Measurements from ENCODE around the gene MAD1L1. TPM values are rescaled to one million over a fixed set of nuclear protein-coding genes. Genes with fewer than 3 reads are reported as not detected.

The MAD1L1 gene
- polyA plus RNA-seq, 1 experiment = 32.0 TPM

GRCh38 chr7:1923409-1924257, 309.1 kb downstream of the MAD1L1 start:
- no peaks in the 10 kb centered on the region for H3K27me3 ChIP-seq (ENCODE audit: control insufficient read depth, insufficient read depth, low read length)
- POLR2A ChIA-PET = no interaction called here
- no peak for TF ChIP-seq CTCF (IDR thresholded peaks at IDR 0.05; ENCODE audit: insufficient read depth, low read depth, low read length)
- no peak overlapping the region for H3K4me3 ChIP-seq (ENCODE audit: low read depth, low read length)
- DNase-seq (ENCODE audit: low read depth) = no peak
- CTCF ChIA-PET = interaction anchor here (1.0 to 1.3 kb wide), 5 partner anchors 11 to 286 kb away, joined by 3 to 5 read pairs (median 4); no protein-coding TSS in a partner anchor
- no peaks in the 10 kb centered on the region for H3K36me3 ChIP-seq (ENCODE audit: control insufficient read depth, insufficient read depth, low read length)

- no peak for DNase-seq (ENCODE audit: low read depth)
- POLR2A ChIA-PET = no interaction called here
- Histone ChIP-seq H3K36me3 (ENCODE audit: control insufficient read depth, insufficient read depth, low read length) (no peaks in the 10 kb centered on the region), H3K27me3 (ENCODE audit: control insufficient read depth, insufficient read depth, low read length) (no peaks in the 10 kb centered on the region), H3K4me3 (ENCODE audit: low read depth, low read length) (no peak overlapping the region)
- peak; percentile 51 for TF ChIP-seq CTCF (IDR thresholded peaks at IDR 0.05; ENCODE audit: insufficient read depth, low read depth, low read length)
- CTCF ChIA-PET = interaction anchor here (1.0 to 2.0 kb wide), 15 partner anchors 9 to 344 kb away, joined by 3 to 17 read pairs (median 3); no protein-coding TSS in a partner anchor
Observed at GRCh38 chr7:1922870-1923236, 309.9 kb downstream of the MAD1L1 start.

DNA sequence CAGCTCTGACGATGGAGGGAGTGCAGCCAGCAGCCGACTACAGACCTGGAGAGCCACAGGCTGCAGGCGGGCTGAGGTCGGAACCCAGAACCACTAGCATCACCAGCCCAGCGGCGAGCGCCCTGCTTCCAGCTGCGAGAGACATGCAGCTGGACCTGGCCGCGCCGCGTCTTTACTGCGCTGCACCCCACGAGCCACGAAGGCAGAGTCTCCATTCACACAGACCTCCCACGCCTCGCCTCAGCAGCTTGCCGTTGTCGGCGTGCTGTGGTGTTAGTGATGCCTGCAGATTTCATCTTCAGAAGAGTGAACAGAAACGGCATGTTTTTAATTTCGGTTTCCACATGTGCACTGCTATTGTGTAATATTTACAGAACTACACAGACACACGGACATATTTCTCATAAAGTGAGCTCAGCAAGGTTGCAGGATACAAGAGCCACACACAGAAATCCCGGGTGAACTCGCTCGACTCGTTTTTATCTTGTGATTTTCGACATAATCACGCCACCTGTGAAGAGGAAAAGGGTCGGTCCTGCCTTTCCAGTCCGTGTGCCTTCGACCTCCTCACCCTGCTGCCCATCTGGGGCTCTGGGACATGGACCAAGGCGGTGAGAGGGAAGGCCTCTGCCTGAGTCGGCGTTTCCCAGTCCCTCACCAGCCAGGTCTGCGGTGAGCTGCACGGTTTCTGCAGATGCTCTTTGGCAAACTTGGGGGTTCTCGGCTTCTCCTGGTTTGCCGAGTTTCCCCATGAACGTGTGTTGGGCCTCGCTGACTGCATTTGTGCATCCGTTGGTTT, 310.5 kb downstream of the MAD1L1 start:
- ChIA-PET POLR2A (no interaction called here), CTCF (interaction anchor here (0.6 to 2.0 kb wide), 17 partner anchors 9 to 534 kb away, joined by 3 to 17 read pairs (median 3); no protein-coding TSS in a partner anchor)
- Histone ChIP-seq H3K36me3 (ENCODE audit: control insufficient read depth, insufficient read depth, low read length) (no peaks in the 10 kb centered on the region), H3K27me3 (ENCODE audit: control insufficient read depth, insufficient read depth, low read length) (no peaks in the 10 kb centered on the region), H3K4me3 (ENCODE audit: low read depth, low read length) (peak overlapping the region; percentile 35)
- no peak for TF ChIP-seq CTCF (IDR thresholded peaks at IDR 0.05; ENCODE audit: insufficient read depth, low read depth, low read length)
- peak; percentile 73 for DNase-seq (ENCODE audit: low read depth)

DNA sequence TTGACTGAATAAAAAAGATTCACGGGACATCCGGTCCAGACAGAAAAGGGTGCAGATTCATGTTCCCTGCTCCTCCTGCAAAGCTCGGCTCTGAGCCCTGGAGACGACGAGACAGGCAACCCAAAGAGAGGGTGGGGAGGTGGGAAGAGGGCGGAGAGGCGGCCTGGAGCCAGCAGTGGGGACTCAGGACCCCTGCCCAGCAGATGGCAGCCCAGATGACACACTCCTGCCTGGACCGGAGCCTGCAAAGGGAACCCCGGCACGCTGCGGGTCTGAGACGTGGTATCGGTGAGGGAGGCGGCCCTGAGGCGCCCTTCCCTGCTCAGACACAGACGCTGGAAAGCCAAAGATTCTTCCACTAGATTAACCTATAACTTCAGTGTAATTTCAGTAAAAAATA, 311.9 kb downstream of the MAD1L1 start:
- Histone ChIP-seq H3K4me3 (ENCODE audit: low read depth, low read length) (no peak overlapping the region), H3K36me3 (ENCODE audit: control insufficient read depth, insufficient read depth, low read length) (no peaks in the 10 kb centered on the region), H3K27me3 (ENCODE audit: control insufficient read depth, insufficient read depth, low read length) (no peaks in the 10 kb centered on the region)
- DNase-seq (ENCODE audit: low read depth) = no peak
- ChIA-PET POLR2A (no interaction called here), CTCF (interaction anchor here (2.0 kb wide), 1 partner anchor 8 kb away, joined by 17 read pairs; no protein-coding TSS in a partner anchor)
- TF ChIP-seq CTCF (IDR thresholded peaks at IDR 0.05; ENCODE audit: insufficient read depth, low read depth, low read length) = no peak

DNA sequence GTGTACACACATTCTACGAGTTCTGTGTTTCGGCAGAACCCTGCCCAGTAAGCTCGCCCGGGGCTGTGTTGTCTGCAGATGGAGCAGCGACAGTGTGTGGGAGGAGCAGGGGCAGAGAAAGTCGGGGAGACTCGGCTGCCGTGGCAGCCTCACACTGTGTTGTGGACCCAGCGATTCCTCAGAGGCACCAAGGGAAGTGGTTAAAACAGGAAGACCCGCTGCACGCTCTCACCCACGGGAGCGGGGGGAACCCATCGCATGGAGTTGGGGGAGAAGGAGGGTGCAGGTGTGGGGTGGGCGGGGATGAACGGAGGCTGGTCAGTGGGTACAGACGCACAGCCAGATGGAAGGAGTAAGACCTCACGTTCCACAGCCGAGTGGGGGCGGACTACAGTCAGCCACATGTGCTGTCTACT, 312.5 kb downstream of the MAD1L1 start:
- Histone ChIP-seq H3K36me3 (ENCODE audit: control insufficient read depth, insufficient read depth, low read length) (no peaks in the 10 kb centered on the region), H3K4me3 (ENCODE audit: low read depth, low read length) (no peak overlapping the region), H3K27me3 (ENCODE audit: control insufficient read depth, insufficient read depth, low read length) (no peaks in the 10 kb centered on the region)
- POLR2A ChIA-PET = no interaction called here
- no peak for DNase-seq (ENCODE audit: low read depth)
- no peak for TF ChIP-seq CTCF (IDR thresholded peaks at IDR 0.05; ENCODE audit: insufficient read depth, low read depth, low read length)
- CTCF ChIA-PET = interaction anchor here (1.4 kb wide), 1 partner anchor 76 kb away, joined by 3 read pairs; no protein-coding TSS in a partner anchor
